HL-60/S4 treated with retinoic acid at 250 ng/mL for 4 days and 3 days (cell line): ENCODE results near the gene ZEB2.

Source experiments
- in situ Hi-C: fragments of 300-500 bp; cut with MboI; formaldehyde crosslinking; loops from 2 replicates; pipeline ENCODE4 v1.7.0; 2022; ENCODE audit warnings: low sequenced_read_pairs

Gene ZEB2

GRCh38 chr2:144429396-144430112 is 90.4 kb downstream of the ZEB2 start:
- in situ Hi-C loops, result no loop called here

GRCh38 chr2:144426981-144427479 is 92.9 kb downstream of the ZEB2 start:
- in situ Hi-C loops, result no loop called here

- in situ Hi-C loops, result no loop called here
Observed at GRCh38 chr2:144426355-144426754, 93.6 kb downstream of the ZEB2 start.

- in situ Hi-C loops, result no loop called here
Observed at GRCh38 chr2:144424559-144425240, 95.2 kb downstream of the ZEB2 start.

- in situ Hi-C loops, result no loop called here
Observed at GRCh38 chr2:144421606-144422510, 98.1 kb downstream of the ZEB2 start.

GRCh38 chr2:144419218-144419617 is 100.7 kb downstream of the ZEB2 start:
- in situ Hi-C loops, result no loop called here

GRCh38 chr2:144415386-144415785 is 104.5 kb downstream of the ZEB2 start:
- in situ Hi-C loops, result no loop called here

GRCh38 chr2:144414324-144414845 is 105.5 kb downstream of the ZEB2 start:
- in situ Hi-C loops, result no loop called here

- in situ Hi-C loops, result no loop called here
Observed at GRCh38 chr2:144412709-144413108, 107.2 kb downstream of the ZEB2 start.

GRCh38 chr2:144411473-144411872 is 108.4 kb downstream of the ZEB2 start:
- in situ Hi-C loops, result no loop called here

- in situ Hi-C loops, result no loop called here
Observed at GRCh38 chr2:144409241-144409640, 110.7 kb downstream of the ZEB2 start.

GRCh38 chr2:144407262-144407661 is 112.7 kb downstream of the ZEB2 start:
- in situ Hi-C loops, result no loop called here

- in situ Hi-C loops, result no loop called here
Observed at GRCh38 chr2:144405982-144406788, 113.7 kb downstream of the ZEB2 start.

- in situ Hi-C loops, result no loop called here
Observed at GRCh38 chr2:144405321-144405720, 114.6 kb downstream of the ZEB2 start.

GRCh38 chr2:144404586-144405314 is 115.2 kb downstream of the ZEB2 start:
- in situ Hi-C loops, result no loop called here

GRCh38 chr2:144403933-144404332 is 116.0 kb downstream of the ZEB2 start:
- in situ Hi-C loops, result no loop called here

- in situ Hi-C loops, result no loop called here
Observed at GRCh38 chr2:144402251-144402650, 117.7 kb downstream of the ZEB2 start.

- in situ Hi-C loops, result no loop called here
Observed at GRCh38 chr2:144401036-144401435, 118.9 kb downstream of the ZEB2 start.

GRCh38 chr2:144396318-144396717 is 123.6 kb downstream of the ZEB2 start:
- in situ Hi-C loops, result no loop called here
